Pons (tissue), 1 donor: ENCODE measurements around the gene PRICKLE2.
"Not testable (repeated sequence)": the region's sequence is repeated elsewhere in the genome, so short reads cannot be mapped to it uniquely, and the experiment has no call there.

Source experiments
- DNase-seq: peaks from one replicate; pipeline ENCODE4 v3.0.0-alpha.2; 2016; ENCODE audit warnings: low spot score

The PRICKLE2 gene

GRCh38 chr3:64098670-64099069 lies 126.6 kb downstream of the PRICKLE2 start:
- DNase-seq, result no peak

- DNase-seq, result no peak
These were observed 127.3 kb downstream of the PRICKLE2 start for GRCh38 chr3:64097920-64098319.

DNA sequence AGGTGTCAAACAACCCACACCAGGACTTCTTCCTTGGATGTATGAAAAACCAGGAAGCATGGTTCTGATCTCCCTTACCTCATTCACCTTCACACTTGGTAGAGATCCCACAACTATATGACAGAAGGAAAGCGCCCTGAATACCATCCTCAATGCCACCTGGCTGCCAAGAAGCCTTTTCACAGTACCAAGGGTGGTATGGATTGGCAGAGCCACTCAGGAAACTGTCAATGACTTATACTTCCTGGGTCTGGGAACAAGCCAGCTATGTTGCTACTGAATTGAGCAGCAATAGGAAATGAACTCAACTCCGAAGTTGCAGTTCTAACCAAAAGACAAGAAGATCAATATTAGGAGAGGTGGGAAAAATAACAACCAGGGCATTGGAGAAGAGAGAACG lies 129.5 kb downstream of the PRICKLE2 start:
- DNase-seq, result no peak

DNA sequence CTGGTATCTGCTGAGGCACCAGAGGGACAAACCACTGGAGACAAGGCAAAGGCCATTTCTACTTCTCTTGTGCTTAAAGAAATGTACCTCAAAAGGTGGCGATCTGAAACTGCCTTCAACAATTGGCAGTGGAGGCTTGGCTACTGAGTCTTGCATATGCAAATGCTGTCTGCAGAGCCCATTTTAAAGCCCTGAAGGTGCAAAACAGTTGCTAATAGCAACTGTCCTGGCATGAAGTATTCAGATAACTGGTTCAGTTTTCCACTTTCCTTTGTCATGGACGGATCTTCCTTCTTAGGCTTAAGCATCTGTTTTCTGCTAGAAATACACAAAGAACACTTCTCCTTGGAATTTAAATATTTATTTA lies 130.6 kb downstream of the PRICKLE2 start:
- DNase-seq, result no peak

DNA sequence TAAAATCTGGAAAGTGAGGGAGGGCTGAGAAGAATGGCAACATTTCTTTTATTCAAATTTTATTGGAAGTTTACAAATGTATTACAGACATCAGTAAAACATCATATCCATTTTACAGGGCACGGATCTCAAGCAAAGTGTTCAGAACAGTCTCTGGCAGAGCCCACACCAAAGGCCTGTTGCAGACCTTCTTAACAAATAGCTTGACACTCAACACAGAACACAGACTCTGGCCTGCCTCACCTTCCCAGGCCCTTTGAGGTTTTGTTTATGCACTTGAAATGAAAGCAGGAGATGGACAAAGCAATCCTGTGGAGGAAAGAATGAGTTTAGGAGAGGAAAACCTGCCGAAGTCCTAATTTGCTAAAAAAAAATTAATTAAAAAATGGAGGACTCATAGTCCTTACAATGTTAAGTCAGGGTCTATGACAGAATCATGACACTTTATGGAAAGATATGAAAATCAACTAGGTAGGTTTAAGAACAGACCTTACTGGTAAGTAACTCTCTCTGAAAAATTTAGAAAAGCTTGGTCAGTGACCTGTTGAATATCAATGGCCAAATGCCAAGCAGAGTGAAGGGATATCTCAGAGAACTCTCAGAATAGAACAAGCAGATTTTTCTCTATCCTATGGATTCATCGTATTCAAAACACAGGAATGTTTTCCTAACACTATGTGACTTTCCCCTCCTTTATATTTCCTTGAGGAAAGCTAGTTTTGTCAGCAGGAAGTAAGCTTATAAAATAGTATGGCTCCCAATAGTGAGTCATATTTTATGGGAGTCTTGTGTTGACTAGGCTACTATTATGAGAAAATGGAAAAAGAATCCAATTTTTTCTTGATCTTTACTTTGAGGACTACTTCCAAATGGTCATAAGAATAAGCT lies 131.2 kb downstream of the PRICKLE2 start:
- no peak for DNase-seq

DNA sequence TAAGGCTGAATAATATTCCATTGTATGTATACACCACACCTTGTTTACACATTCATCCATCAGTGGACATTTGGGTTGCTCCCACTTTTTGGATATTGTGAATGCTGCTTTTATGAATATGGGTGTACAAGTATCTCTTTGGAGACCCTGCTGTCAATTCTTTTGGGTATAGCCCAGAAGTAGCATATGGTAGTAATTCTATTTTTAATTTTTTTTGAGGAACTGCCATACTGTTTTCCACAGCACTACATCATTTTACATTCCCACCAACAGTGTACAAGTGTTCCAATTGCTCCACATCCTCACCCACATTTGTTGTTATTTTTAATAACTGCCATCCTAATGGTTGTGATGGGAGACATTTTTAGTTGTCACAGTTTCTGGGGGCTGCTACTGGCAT lies 132.1 kb downstream of the PRICKLE2 start:
- no peak for DNase-seq

DNA sequence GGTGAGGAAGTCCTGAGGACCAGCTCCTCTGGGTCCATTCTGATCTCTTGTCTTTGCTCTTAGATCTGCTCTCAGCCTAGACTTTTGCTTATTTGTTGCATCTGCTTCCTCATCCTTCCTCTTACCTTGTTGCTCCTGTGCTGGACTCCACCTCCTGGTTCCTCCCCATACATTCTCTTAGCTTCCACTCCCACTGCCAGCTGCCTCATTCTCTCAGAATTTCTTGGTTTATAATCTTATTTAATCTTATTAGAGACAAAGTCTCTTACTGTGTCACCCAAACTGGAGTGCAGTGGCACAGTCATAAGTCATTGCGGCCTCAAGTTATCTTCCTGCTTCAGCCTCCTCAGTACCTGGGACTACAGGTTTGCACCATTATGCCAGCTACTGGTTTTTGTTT lies 133.8 kb downstream of the PRICKLE2 start:
- no peak for DNase-seq

- DNase-seq, result not testable (repeated sequence)
These were observed 135.9 kb downstream of the PRICKLE2 start for GRCh38 chr3:64089386-64089785.

DNA sequence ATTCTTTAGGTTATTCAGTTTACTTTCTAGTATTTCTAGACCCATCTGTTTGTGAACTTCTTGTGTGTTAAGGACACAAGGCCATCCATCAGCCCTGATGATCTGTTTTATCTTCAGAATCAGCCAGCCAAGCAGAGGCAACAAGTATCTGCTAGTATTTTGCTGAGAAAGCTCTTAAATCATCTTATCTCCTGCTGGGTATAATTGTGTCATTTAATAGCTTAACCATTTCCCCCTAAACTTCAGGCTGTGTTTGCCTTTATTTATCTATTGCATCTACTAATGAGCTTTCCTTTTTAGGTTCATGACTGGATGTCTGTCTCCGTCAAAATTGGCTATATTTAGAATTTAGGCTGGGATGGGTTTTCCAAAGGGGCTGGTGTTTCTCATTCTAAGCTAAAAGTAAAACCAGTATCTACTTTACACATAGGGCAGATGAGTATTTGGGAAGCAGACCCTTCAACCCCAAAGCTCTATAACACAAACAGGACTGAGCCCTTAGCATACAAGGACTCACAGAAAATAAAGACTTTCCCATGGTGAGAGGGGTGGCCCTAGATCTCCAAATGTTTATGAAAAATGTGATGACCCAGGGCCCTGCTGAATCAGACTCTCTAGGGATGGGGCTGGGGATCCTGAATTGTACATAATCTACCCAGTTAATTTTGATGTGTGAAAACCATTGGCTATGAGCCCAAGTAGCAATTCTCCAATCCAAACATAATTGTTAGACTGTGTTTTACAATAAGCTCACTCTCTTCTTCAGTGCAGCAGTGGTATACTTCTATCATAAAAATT lies 136.7 kb downstream of the PRICKLE2 start:
- no peak for DNase-seq

DNA sequence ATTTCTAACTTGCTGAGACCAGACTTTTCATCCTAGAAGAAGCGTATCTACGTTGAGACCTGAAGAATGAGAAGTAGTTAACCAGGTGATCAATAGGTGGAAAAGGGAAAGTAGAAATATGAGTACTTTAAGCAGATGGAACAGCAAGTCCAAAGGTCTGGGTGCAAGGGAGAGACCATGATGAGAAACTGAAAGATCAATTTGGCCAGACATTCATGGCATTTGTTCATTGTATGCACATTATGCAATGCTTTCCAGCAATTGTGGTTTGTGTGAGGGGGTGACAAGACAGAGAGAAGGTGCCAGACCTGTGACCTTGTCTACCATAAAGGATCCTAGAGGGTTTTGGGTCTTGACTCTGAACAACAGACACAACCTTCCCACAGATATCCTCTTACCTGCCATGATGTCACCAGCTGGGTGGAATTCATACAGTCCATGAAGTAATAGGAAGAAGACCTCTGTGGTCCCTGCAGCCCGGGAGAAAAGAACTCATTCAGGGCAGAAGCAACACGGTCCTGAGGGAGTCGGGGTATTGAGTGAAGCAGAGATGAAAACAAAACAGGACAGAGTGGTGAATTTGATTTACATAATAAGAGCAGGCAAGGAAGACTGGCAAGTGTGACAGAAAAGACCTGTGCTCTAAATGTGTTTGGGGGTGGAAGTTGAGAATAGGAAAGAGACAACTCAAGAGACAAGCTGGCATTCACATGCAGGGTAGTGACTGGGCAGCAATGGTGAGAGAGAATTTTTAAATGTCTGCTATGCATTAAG lies 138.6 kb downstream of the PRICKLE2 start:
- no peak for DNase-seq

DNA sequence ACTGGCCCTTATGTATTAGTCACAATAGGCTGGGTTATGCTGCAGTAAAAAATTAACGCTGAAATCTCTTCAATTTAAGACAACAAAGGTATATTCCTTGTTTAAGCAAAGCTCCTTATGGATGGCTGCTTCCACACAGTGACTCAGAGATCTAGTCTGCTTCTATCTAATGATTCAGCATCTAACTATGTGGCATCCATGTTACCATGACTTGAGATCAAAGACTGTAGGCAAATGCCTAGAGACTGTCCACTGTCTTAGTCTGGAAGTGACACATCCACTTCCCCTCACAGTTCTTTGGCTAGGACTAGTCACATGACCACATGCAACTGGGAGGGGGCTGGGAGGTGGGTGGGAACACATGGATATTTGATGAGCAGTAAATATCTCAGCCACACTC lies 140.6 kb downstream of the PRICKLE2 start:
- no peak for DNase-seq

- DNase-seq, result no peak
These were observed 141.7 kb downstream of the PRICKLE2 start for GRCh38 chr3:64083575-64083974.

- DNase-seq, result no peak
These were observed 142.2 kb downstream of the PRICKLE2 start for GRCh38 chr3:64082961-64083541.

- DNase-seq, result no peak
These were observed 142.9 kb downstream of the PRICKLE2 start for GRCh38 chr3:64082411-64082810.

GRCh38 chr3:64081235-64081630 lies 144.0 kb downstream of the PRICKLE2 start:
- DNase-seq, result no peak

DNA sequence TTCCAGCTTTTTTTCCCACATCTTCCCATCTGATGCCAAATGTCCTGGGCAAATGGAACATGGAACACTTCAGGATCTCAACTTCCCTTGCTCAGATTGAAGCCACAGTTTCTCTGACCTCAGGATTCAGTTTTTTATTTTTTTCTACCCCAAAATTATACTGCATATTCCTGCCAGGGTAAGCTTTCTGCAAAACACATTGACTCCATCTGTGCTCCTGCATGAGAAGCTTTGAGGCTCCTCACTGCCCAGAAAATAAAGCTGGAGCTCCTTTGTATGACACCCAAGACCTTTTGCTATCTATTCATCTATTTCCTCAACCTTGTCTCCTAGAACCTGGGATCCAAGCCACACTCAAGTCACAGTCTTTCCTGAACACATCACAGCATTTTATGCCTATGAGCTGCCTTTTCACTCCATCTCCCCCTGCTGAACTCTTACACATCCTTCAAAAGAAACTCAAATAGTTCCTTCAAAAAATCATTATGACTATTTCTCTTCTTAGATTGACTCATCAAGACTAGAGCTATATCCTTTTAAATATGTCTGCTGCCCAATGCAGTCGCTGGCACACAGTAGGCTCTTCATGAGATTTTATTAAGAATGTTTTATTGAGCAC lies 144.5 kb downstream of the PRICKLE2 start:
- no peak for DNase-seq

DNA sequence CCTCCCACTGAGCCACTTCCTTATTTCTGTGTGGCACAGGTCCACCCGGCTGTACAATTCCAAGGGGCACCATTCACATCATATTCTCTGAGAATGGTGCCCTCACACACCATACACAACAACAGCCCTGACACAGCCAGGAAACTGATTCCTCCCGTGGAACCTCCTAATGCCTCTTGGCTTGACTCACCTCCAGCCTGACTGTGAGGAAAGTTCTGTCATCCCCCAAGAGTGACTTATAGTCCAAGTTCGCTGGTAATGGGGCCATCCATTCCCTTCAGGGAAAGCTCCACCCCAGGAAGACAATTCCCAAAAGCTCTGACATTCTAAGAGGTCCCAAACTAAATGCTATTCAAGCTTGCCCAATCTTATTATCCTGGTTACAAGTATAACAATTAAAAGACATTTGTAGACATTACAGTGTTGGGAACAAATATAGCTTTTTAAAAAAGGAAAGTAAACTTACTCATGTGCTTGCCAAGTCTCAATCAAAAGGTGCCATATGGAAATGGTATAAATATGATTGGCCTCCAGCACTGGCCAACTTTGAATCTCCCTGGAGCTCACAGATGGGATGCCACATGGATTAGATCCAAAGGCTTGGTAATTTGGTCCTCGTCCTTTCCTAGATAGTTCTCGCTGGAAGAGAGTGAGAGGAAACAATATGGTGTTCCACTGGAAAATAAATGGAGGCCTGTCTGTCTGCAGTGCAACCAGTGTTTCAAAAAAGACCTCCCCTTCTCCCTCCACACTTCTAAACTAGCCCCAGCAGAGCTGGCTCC lies 145.7 kb downstream of the PRICKLE2 start:
- no peak for DNase-seq

DNA sequence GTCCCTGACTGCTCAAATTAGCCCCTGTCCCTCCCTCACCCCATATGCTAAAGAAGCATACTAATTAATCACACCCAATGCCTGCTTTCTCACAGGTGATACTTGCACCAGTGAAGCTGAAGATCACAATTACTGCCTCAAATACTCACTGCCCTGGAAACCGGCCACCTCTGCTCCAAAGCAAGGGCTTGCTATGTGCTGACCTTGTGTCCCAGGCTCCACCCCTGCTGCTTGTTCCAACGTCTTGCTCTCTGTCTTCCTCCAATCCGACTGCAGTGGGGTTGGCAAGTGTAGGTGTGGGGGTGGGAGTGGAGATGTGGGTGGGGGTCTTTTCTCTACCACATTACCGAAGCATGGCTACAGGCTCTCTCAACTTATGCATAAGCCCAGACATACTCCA lies 146.3 kb downstream of the PRICKLE2 start:
- DNase-seq, result no peak

DNA sequence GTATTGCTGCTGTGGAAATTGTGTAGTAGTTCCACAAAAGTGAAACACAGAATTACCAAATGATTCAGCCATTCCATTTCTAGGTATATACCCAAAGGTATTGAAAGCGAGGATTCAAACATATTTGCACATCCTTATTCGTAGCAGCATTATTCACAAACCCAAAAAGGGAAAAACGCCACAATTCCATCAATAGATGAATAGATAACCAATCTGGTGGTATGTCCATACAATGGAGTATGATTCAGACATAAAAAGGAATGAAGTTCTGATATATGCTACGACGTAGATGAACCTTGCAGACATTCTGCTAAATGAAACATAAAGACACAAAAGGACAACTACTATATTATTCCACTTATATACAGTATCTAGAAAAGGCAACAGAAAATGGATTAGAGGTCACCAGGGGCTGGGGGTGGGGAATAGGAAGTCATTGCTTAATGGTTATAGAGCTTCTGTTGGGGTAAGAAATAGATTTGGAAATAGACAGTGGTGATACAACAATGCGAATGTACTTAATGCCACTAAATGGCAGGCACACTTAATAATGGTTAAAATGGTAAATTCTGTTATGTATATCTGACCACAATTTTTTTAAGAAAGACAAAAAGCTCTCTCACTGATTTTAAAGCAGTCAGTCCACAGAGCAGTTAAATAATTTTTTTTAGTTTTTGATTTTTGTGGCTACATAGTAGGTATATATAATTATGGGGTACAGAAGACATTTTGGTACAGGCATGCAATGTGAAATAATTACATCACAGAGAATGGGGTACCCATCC lies 150.2 kb downstream of the PRICKLE2 start:
- no peak for DNase-seq

- no peak for DNase-seq
These were observed 151.2 kb downstream of the PRICKLE2 start for GRCh38 chr3:64074060-64074459.
